ENCODE measurements around the gene TMOD4. TPM values are rescaled to one million over a fixed set of nuclear protein-coding genes. Genes with fewer than 3 reads are reported as not detected.

Gene TMOD4
- total and polyA plus RNA-seq, 10 of the 15 experiments (the other 5 are each of a cell fraction or from before 2014, with no cell fraction given) = 0.30 to 1.2 (median 0.50) TPM; not detected in 1

- TF ChIP-seq ZBTB40 (IDR thresholded peaks at IDR 0.05; ENCODE audit: borderline replicate concordance) = no peak
- peak; percentile 61; the same call in 1 of the 2 replicates for TF ChIP-seq NBN (IDR thresholded peaks at IDR 0.05)
- peak; percentile 73; the same call in 1 of the 2 replicates for TF ChIP-seq CHD2 (IDR thresholded peaks at IDR 0.05; ENCODE audit: borderline replicate concordance, low read depth, low read length)
- TF ChIP-seq, protein P1, sequence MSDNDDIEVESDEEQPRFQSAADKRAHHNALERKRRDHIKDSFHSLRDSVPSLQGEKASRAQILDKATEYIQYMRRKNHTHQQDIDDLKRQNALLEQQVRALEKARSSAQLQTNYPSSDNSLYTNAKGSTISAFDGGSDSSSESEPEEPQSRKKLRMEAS (IDR thresholded peaks at IDR 0.05; ENCODE audit: low read depth, low read length) = peak; percentile 99
- no peak for TF ChIP-seq TCF3 (IDR thresholded peaks at IDR 0.05; ENCODE audit: borderline replicate concordance, insufficient read depth, low read depth, low read length)
- TF ChIP-seq POLR2A (IDR thresholded peaks at IDR 0.05; ENCODE audit: low read depth, low read length) = peak; percentile 86
- TF ChIP-seq EGR1 (IDR thresholded peaks at IDR 0.05; ENCODE audit: borderline replicate concordance in 1 of 2, low read depth in 2 of 2, low read length in 2 of 2) = peak in 1 of 2 experiments; percentile 58; a peak in 1 of 3 replicates
- TF ChIP-seq MLLT1 (IDR thresholded peaks at IDR 0.05) = no peak
- peak; percentile 93 for TF ChIP-seq NRF1 (conservative IDR thresholded peaks at IDR 0.05; ENCODE audit: low read depth, low read length)
- TF ChIP-seq YBX1 (IDR thresholded peaks at IDR 0.05) = no peak
- no peak for TF ChIP-seq RCOR1 (conservative IDR thresholded peaks at IDR 0.05; ENCODE audit: low read depth, low read length)
- TF ChIP-seq SP1 (IDR thresholded peaks at IDR 0.05; ENCODE audit: low read depth, low read length) = peak; percentile 52
- TF ChIP-seq EED (IDR thresholded peaks at IDR 0.05; ENCODE audit: low read depth) = peak; percentile 50
- peak; percentile 98 for TF ChIP-seq BACH1 (IDR thresholded peaks at IDR 0.05; ENCODE audit: borderline replicate concordance)
- peak; percentile 11 to 38; a peak in 1 of 4 replicates for TF ChIP-seq IKZF2 (IDR thresholded peaks at IDR 0.05)
- peak; percentile 54; the same call in 1 of the 2 replicates for TF ChIP-seq CBFB (IDR thresholded peaks at IDR 0.05; ENCODE audit: low read depth)
- TF ChIP-seq, protein P2, sequence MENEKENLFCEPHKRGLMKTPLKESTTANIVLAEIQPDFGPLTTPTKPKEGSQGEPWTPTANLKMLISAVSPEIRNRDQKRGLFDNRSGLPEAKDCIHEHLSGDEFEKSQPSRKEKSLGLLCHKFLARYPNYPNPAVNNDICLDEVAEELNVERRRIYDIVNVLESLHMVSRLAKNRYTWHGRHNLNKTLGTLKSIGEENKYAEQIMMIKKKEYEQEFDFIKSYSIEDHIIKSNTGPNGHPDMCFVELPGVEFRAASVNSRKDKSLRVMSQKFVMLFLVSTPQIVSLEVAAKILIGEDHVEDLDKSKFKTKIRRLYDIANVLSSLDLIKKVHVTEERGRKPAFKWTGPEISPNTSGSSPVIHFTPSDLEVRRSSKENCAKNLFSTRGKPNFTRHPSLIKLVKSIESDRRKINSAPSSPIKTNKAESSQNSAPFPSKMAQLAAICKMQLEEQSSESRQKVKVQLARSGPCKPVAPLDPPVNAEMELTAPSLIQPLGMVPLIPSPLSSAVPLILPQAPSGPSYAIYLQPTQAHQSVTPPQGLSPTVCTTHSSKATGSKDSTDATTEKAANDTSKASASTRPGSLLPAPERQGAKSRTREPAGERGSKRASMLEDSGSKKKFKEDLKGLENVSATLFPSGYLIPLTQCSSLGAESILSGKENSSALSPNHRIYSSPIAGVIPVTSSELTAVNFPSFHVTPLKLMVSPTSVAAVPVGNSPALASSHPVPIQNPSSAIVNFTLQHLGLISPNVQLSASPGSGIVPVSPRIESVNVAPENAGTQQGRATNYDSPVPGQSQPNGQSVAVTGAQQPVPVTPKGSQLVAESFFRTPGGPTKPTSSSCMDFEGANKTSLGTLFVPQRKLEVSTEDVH (IDR thresholded peaks at IDR 0.05; ENCODE audit: low read depth, partially characterized antibody) = no peak
- TF ChIP-seq ATF2 (IDR thresholded peaks at IDR 0.05; ENCODE audit: low read length) = no peak
- peak; percentile 80 for TF ChIP-seq SIN3A (IDR thresholded peaks at IDR 0.05; ENCODE audit: low read depth, low read length)
- peak; percentile 8 for TF ChIP-seq FOS (IDR thresholded peaks at IDR 0.05; ENCODE audit: borderline replicate concordance, extremely low read depth, insufficient read length)
These were observed 22.7 kb upstream of the TMOD4 start, which contains the start of gene PIP5K1A (continued) for GRCh38 chr1:151198254-151199127.

All from GM12878 (cell line).